GM18907 (cell line): Measurements from ENCODE around the gene RNF151.
A peak's percentile ranks its signal among the peaks of the same experiment; 100 is the strongest.

Source experiments
- ATAC-seq: cut with Tn5 transposase; IDR thresholded peaks from one replicate; pipeline ENCODE4 v1.9.1; 2021; ENCODE audit warnings: mild to moderate bottlenecking, moderate library complexity; ENCODE audit not compliant: unreplicated experiment

The RNF151 gene

DNA sequence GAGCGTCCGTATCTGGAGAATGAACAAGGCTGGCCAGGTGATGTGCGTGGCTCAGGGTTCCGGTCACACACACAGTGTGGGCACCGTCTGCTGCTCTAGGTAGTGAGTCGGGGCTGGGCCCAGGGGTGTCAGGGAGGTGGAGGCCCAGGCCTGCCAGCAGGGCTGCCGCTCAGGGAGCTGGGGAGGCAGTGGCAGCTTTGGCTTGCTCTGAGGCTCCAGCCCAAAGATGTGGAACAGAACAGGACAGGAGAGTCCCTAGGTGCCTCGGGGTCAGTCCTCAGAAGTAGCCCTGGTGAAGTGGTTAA is 9.5 kb downstream of the RNF151 start:
- no peak for ATAC-seq

DNA sequence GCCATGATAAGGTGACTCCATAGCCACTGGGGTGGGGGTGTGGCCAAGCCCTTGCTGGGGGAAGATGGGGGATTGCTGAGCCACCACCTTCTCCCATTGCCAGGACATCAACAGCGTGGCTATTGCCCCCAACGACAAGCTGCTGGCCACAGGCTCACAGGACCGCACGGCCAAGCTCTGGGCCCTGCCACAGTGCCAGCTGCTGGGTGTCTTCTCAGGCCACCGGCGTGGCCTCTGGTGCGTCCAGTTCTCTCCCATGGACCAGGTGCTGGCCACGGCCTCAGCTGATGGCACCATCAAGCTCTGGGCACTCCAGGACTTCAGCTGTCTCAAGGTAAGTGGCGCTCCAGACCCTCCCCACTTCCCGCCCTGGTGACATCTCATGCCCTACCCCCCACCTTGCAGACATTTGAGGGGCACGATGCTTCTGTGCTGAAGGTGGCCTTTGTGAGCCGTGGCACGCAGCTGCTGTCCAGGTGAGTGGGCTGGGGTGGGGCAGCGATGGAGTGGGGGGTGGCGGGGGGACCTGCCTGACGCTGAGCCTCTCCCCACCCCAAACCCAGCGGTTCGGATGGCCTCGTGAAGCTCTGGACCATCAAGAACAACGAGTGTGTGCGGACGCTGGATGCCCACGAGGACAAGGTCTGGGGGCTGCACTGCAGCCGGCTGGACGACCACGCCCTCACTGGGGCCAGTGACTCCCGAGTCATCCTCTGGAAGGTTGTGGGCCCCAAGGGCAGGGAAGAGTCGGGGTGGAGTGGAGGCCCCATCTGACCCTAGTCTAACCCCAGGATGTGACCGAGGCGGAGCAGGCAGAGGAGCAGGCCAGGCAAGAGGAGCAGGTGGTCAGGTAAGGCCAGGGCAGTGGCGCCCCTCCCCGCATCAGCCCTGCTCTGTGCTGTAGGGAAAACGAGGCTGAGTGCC is 10.6 kb downstream of the RNF151 start:
- no peak for ATAC-seq

DNA sequence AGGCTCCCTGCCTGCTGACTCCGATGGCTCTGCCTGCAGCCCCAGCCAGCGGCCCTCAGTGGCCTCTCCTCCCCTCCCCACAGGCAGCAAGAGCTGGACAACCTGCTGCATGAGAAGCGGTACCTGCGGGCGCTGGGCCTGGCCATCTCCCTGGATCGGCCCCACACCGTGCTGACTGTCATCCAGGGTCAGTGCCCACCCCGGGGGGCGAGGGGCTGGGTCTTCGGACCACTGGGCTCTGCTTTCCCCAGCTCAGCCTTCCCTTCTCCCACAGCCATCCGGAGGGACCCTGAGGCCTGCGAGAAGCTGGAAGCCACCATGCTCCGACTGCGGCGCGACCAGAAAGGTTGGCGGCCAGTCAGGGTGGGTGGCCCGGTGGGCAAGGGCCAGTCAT is 11.2 kb downstream of the RNF151 start:
- no peak for ATAC-seq

GRCh38 chr16:1978476-1979120 is 11.9 kb downstream of the RNF151 start:
- no peak for ATAC-seq

DNA sequence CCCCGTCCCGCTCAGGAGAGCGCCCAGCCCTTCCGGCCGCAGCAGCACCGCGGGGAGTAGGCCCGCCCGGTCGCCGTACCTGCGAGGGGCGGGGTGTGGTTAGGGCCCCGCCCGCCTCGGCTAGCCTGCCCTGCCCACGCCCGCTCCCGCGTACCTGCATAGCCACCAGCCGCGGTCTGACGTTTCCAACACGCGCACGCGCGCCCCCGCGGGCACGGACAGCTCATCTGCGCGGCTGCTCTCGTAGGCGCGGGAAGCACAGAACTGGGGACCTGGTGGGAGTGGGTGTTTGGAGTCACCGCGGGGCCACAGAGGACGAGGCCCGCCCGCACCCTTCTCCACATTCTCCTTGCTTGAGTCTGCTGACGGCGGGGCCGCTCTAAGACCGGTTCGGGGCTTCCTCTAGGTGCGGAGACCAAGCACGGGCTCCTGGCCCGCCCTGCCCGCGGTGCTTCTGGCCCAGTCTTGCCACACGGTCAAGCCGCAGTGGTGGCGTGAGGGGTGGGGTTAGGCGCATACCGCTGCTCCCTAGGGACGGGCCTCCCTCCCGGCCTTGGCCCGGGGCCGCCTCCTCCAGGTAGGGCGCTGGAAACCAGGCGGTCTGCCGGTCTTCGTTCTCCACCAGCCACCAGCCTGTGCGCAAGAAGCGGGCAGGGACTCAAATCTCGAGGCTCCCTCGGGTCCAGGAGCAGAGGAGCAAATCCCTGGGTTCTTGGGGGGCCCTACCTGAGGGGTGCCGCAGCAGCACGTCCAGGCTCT is 12.8 kb downstream of the RNF151 start:
- no peak for ATAC-seq

- ATAC-seq, result no peak
These were observed 13.5 kb downstream of the RNF151 start for GRCh38 chr16:1980030-1980769.

DNA sequence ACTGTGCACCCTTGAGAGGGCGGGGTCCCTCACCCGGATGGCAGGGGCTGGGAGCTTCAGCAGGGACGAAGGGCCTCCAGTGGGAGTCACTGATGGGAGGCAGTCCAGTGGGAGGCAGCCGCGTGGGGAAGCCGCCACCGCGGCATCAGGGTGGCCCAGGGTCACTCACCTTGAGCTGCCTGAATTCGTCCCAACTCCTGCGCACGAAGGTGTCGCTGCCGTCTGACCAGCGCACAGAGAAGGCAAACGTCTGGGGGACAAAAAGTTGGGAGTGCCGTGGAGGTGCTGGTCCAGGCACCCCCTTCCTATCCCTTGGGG is 14.1 kb downstream of the RNF151 start:
- ATAC-seq, result no peak

GRCh38 chr16:1981398-1981836 is 14.8 kb downstream of the RNF151 start, which contains the start of gene NOXO1:
NOXO1 (minus strand) TSS chr16:1981469; CDS start chr16:1981179, 290 bp downstream.
- ATAC-seq, result no peak

GRCh38 chr16:1982013-1982433 is 15.4 kb downstream of the RNF151 start:
- no peak for ATAC-seq

GRCh38 chr16:1982991-1983543 is 16.4 kb downstream of the RNF151 start:
- ATAC-seq, result no peak

DNA sequence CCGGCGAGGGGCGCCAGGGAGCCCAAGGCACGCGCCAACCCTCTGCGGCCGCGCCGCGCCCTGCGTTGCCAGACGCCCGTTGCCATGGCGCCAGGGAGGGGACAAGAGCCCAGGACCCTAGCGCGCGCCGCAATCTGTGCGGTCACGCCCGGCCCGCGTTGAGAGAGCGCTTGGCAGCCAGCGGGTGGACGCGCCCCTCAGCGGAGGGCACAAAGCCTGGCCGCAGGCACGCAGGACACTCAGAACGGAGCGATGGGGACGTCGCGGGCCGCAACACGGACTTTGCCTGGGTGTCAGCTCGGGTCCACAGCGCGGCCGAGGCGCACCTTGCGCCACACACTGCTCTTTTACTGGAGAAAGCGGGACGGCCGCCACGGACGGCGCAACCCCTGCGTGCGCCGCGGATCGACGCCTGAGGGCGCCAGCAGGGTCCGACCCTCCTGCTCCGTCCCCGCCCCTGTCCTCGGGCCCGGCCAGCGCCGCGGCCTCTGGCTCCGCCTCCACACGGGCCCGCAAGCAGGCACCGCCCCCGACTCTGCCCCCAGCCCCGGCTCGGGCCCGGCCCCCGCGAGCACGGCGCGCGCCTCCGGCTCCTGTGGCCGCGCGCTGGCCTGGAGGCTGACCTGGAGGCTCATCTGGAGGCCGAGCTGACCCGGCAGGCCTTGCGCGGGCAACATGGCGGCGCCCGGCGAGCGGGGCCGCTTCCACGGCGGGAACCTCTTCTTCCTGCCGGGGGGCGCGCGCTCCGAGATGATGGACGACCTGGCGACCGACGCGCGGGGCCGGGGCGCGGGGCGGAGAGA is 17.1 kb downstream of the RNF151 start, which contains the start of gene GFER:
Gene GFER (plus strand): TSS at position 650 of the 803 bp plus-strand sequence. CDS start 26 bp downstream, at position 676.
- peak; percentile 78 for ATAC-seq

DNA sequence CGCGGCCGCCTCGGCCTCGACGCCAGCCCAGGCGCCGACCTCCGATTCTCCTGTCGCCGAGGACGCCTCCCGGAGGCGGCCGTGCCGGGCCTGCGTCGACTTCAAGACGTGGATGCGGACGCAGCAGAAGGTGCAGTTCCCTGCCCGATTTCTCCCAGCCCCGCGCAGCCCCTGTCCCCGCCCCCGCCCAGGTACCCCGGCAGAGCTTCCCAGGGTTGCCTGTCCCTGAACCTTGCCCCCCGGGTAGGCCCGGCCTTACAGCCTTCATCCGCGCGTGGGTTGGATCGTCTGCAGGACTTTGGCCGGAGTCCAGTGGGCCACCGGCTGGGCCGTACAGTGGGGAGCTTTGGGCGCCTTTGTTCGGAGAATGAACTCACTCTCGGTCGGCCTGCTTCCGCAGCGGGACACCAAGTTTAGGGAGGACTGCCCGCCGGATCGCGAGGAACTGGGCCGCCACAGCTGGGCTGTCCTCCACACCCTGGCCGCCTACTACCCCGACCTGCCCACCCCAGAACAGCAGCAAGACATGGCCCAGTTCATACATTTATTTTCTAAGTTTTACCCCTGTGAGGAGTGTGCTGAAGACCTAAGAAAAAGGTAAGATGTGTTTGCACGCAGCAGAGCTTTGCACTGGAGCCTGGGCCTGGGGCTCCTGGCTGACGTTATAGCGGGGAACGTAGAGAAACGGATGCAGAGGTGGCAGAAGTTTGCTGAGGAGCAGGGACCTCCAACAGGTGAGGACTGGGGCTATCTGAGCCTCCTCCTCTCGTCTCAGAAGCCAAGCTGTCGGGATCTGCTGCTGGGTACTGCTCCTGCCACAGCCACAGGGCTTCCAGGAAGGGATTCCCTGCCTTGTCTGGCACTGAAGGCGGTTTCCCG is 17.9 kb downstream of the RNF151 start:
- ATAC-seq, result peak; percentile 6

- ATAC-seq, result no peak
These were observed 19.0 kb downstream of the RNF151 start for GRCh38 chr16:1985466-1986150.

DNA sequence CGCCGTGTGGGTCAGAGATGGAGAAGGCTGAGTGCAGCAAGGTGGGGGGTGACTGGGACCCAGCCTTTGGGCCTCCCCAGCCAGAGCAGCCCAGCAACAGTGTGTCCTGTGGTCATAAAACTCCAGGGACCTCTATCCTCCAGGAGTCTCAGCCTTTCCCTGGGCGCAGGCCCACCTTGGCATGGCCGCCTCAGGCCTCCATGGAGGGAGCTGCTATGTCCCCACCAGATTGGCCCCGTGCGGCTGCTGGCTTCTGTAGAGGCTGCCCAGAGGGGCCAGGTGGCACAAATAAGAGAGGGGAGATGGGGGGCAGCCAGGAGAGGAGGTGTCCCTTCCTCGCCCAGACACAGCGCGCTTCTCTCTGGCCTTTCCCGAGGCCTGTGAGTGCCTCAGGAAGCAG is 20.5 kb downstream of the RNF151 start:
- no peak for ATAC-seq

DNA sequence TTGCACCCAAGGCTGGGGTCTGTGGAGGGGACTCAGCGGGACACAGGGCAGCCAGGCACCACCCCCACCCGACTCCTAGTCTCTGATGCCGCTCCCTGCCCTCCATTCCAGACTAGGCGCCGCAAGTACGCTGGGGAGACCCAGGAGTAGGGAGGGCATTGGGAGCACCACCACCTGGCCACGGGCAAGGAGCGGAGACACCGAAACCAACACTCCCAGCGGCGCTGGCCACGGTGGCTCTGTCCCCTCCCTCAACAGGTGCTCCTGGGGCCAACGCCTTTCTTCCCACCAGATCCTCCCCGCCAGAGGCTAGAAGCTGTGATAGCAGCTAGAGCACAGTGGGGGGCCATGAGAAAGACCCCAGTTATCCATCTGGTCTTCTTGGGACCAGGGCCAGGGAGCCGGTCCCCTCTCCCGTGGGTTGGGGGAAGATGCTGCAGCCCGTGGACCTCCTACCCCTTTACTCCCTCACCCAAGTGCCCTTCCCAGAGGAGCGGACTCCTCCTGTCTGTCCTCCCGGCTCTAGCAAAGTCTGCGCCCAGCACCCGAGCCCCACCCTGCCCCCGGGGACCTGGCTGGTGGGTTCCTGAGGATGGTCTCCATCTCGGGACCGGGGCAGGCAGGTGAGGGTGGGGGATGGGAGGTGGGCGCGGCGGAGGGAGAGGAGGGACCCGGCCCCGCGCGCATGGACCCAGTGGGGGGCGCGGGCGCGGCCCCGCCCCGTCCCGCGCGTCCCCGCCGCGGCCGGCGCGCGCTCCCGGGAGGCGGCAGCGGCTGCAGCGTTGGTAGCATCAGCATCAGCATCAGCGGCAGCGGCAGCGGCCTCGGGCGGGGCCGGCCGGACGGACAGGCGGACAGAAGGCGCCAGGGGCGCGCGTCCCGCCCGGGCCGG is 22.8 kb downstream of the RNF151 start, which contains the start of gene SYNGR3:
Gene SYNGR3 (plus strand): TSS at position 762 of the 892 bp plus-strand sequence. CDS start 133 bp downstream, outside the sequence.
- ATAC-seq, result no peak

DNA sequence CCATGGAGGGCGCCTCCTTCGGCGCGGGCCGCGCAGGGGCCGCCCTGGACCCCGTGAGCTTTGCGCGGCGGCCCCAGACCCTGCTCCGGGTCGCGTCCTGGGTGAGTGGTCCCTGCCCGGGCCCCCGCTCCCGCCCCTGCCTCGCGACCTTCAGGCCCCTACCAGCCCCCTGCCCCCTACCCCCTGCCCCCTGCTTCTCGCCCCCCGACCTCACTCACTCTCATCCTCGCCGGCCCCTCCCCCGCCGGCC is 23.4 kb downstream of the RNF151 start:
- ATAC-seq, result no peak
